SK-N-SH (cell line): Measurements from ENCODE around the gene SNX3. TPM values are rescaled to one million over a fixed set of nuclear protein-coding genes. Genes with fewer than 3 reads are reported as not detected.

Experiments used
- CTCF ChIA-PET: fragments of 300-600, 350-600 bp; formaldehyde crosslinking; extraction: SDS; loops from one replicate; lab custom pipeline; 2021; lab: Yijun Ruan, JAX
- POLR2A ChIA-PET: fragments of 350-600 bp; sonication (Branson Sonifier 250); formaldehyde crosslinking; extraction: SDS; loops from one replicate; lab custom pipeline; 2020; ENCODE audit warnings: antibody characterized with exemption, inconsistent platforms; lab: Yijun Ruan, JAX
- DNase-seq: peaks from one replicate; pipeline ENCODE4 v3.0.0; 2012
- H2AFZ ChIP-seq: fragments of 200-600 bp; sonication (generic); 2 replicates; pipeline ENCODE4 v1.8.1; 2016; ENCODE audit warnings: antibody characterized with exemption, mild to moderate bottlenecking, low read depth
- H3F3A ChIP-seq: fragments of 200-600 bp; sonication (generic); replicated peaks from 2 replicates; pipeline ENCODE3; 2016; ENCODE audit warnings: antibody characterized with exemption, mild to moderate bottlenecking; ENCODE audit not compliant: insufficient read depth
- H3K27ac ChIP-seq, 2 experiments: fragments of 200-500 bp in 1 of 2; fragments of 200-600 bp in 1 of 2; sonication (Bioruptor generic) in 1 of 2; sonication (generic), shearing (Covaris generic) in 1 of 2; 2 replicates each; pipeline versions ENCODE4 v1.5.1 to v1.6.1; 2014 to 2016; ENCODE audit warnings: low read depth in 2 of 2, inconsistent platforms in 1 of 2, low read length in 1 of 2, mild to moderate bottlenecking in 1 of 2, mixed read lengths in 1 of 2
- H3K27me3 ChIP-seq: fragments of 200-600 bp; sonication (generic), shearing (Covaris generic); 2 replicates; pipeline ENCODE4 v1.6.1; 2016; ENCODE audit warnings: mixed run types; ENCODE audit not compliant: insufficient read depth
- H3K36me3 ChIP-seq, 2 experiments: fragments of 200-500 bp in 1 of 2; fragments of 200-600 bp in 1 of 2; sonication (Bioruptor generic) in 1 of 2; sonication (generic) in 1 of 2; replicated peaks in 1 of 2; 2 replicates each; pipeline versions ENCODE3 to v1.5.1; 2014 to 2016; ENCODE audit warnings: low read length in 1 of 2, mild to moderate bottlenecking in 1 of 2; ENCODE audit not compliant: insufficient read depth in 2 of 2, control insufficient read depth in 1 of 2
- H3K4me1 ChIP-seq, 2 experiments: fragments of 200-500 bp in 1 of 2; fragments of 200-600 bp in 1 of 2; sonication (Bioruptor generic) in 1 of 2; sonication (generic), shearing (Covaris generic) in 1 of 2; 2 replicates each; pipeline versions ENCODE4 v1.5.1 to v1.6.1; 2014 to 2016; ENCODE audit warnings: low read depth in 1 of 2, low read length in 1 of 2, mixed run types in 1 of 2; ENCODE audit not compliant: insufficient read depth in 2 of 2, control insufficient read depth in 1 of 2
- H3K4me2 ChIP-seq: fragments of 200-600 bp; sonication (generic), shearing (Covaris generic); 2 replicates; pipeline ENCODE4 v1.6.1; 2017; ENCODE audit warnings: mixed run types
- H3K4me3 ChIP-seq, 2 experiments: fragments of 200-500 bp in 1 of 2; fragments of 200-600 bp in 1 of 2; sonication (Bioruptor generic) in 1 of 2; sonication (generic), shearing (Covaris generic) in 1 of 2; 2 replicates each; pipeline versions ENCODE4 v1.5.1 to v1.8.1; 2014 to 2016; ENCODE audit warnings: low read depth in 2 of 2, inconsistent platforms in 1 of 2, low read length in 1 of 2, mild to moderate bottlenecking in 1 of 2, mixed read lengths in 1 of 2, moderate library complexity in 1 of 2
- H3K79me2 ChIP-seq: fragments of 200-600 bp; sonication (generic); 2 replicates; pipeline ENCODE4 v1.8.1; 2017; ENCODE audit warnings: mild to moderate bottlenecking; ENCODE audit not compliant: insufficient read depth
- H3K9ac ChIP-seq: fragments of 200-600 bp; sonication (generic); 2 replicates; pipeline ENCODE4 v1.6.1; 2017; ENCODE audit warnings: mixed run types
- H3K9me2 ChIP-seq: fragments of 200-600 bp; sonication (generic); 2 replicates; pipeline ENCODE4 v1.6.1; 2017; ENCODE audit warnings: mixed run types
- H3K9me3 ChIP-seq: fragments of 200-600 bp; sonication (generic); 2 replicates; pipeline ENCODE4 v1.6.1; 2017; ENCODE audit warnings: mixed run types, mild to moderate bottlenecking, moderate library complexity
- H4K20me1 ChIP-seq: fragments of 200-600 bp; sonication (generic); 2 replicates; pipeline ENCODE4 v1.6.1; 2017; ENCODE audit warnings: mild to moderate bottlenecking, mixed run types; ENCODE audit not compliant: insufficient read depth
- EP300 ChIP-seq, 2 experiments: IDR thresholded peaks; 2 replicates each; pipeline versions ENCODE4 v1.4.0 to v1.6.1; 2012; ENCODE audit warnings: borderline replicate concordance in 1 of 2, low read depth in 1 of 2, low read length in 1 of 2
- EZH2phosphoT487 ChIP-seq: fragments of 200-600 bp; sonication (generic); IDR thresholded peaks from 2 replicates; pipeline ENCODE4 v1.6.1; 2017; ENCODE audit warnings: low read depth, mixed run types, mild to moderate bottlenecking, antibody characterized with exemption, moderate library complexity, borderline replicate concordance
- FOXM1 ChIP-seq: IDR thresholded peaks from 2 replicates; pipeline ENCODE4 v1.4.0; 2012; ENCODE audit warnings: low read depth, mild to moderate bottlenecking
- SIN3A ChIP-seq: IDR thresholded peaks from 2 replicates; pipeline ENCODE4 v1.6.1; 2012; ENCODE audit warnings: low read depth, mild to moderate bottlenecking, low read length, moderate library complexity, borderline replicate concordance
- SMC3 ChIP-seq: IDR thresholded peaks from 2 replicates; pipeline ENCODE4 v1.6.1; 2012; ENCODE audit warnings: low read depth, low read length, improper control_type of control experiment
- TAF1 ChIP-seq: IDR thresholded peaks from 2 replicates; pipeline ENCODE4 v1.6.1; 2012; ENCODE audit warnings: low read depth, mild to moderate bottlenecking, low read length, moderate library complexity, borderline replicate concordance
- WGBS: methylation state at CpG from one replicate; pipeline ENCODE4 v1.1.6; 2017; ENCODE audit warnings: low lambda C conversion rate; 5-methylcytosine and 5-hydroxymethylcytosine counted together
- polyA plus RNA-seq, 3 experiments: library from polyadenylated mRNA; depleted of rRNA; stranded (reverse); fragments of >200 nt; gene quantifications; 2 replicates each; pipeline ENCODE4 v1.2.3, GENCODE V29; 2012
- TF ChIP-seq, protein P1 (sequence below): IDR thresholded peaks from 2 replicates; pipeline ENCODE4 v1.4.0; 2012; ENCODE audit warnings: low read depth
- TF ChIP-seq, protein P2 (sequence below): IDR thresholded peaks from 2 replicates; pipeline ENCODE4 v1.6.1; 2012; ENCODE audit warnings: mild to moderate bottlenecking, low read depth, low read length, moderate library complexity
- TF ChIP-seq, protein P3 (sequence below): IDR thresholded peaks from 2 replicates; pipeline ENCODE4 v1.4.0; 2012; ENCODE audit warnings: low read depth, borderline replicate concordance
- TF ChIP-seq, protein P4 (sequence below): IDR thresholded peaks from 2 replicates; pipeline ENCODE4; 2012

SNX3 gene
- polyA plus RNA-seq, 1 of the 3 experiments (the other 2 are of a cell fraction) = 105 TPM

DNA sequence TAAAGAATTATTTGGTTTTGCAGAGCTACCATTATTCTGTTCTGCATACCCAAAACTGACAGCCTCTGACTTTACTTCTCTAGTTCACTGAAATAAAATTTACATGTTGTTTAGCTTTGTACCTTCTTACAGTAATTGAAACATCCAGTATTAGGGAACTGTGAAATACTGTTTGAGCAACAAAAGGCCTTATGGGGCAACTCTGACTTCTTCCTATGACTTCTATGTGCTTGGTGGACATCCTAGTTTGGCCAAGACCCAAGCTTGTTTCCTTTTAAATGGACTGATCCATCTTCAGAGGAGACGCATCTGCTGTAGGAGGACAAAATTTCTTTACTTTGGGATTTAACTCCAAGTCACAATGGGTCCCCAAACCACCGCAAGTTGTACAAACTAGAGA lies 50.3 kb downstream of the SNX3 start:
- CTCF ChIA-PET = no interaction called here

DNA sequence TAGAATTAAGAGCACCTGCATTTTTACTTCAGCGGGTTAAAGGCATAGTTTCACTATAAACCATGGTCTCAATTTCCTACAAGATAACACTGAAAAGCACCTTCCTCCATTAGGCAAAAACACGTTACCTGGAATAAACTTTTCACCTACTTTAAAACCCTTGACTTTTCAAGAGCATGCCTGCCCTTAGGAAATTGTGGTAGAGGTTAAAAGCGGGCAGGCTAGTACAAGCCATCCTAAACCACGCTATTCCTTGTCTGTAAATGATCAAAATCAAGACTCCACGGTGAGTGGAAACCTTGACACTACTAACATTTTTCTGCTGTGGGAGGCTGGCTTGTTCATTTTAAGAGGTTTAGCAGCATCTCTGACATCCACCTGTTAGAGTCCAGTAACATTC lies 51.1 kb downstream of the SNX3 start:
- no peak overlapping the region for H3K4me2 ChIP-seq
- H3K9me2 ChIP-seq = no peaks in the 10 kb centered on the region
- H2AFZ ChIP-seq = no peak overlapping the region
- H3K4me1 ChIP-seq = no peaks in the 10 kb centered on the region
- H3K9ac ChIP-seq = no peak overlapping the region
- H3K27ac ChIP-seq = no peak overlapping the region
- TF ChIP-seq, protein P1, sequence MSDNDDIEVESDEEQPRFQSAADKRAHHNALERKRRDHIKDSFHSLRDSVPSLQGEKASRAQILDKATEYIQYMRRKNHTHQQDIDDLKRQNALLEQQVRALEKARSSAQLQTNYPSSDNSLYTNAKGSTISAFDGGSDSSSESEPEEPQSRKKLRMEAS = no peak
- TF ChIP-seq FOXM1 = no peak
- TF ChIP-seq EP300 (IDR thresholded peaks at IDR 0.05; ENCODE audit: borderline replicate concordance in 1 of 2, low read depth in 1 of 2, low read length in 1 of 2) = no peak
- no peak for TF ChIP-seq TAF1
- TF ChIP-seq, protein P2, sequence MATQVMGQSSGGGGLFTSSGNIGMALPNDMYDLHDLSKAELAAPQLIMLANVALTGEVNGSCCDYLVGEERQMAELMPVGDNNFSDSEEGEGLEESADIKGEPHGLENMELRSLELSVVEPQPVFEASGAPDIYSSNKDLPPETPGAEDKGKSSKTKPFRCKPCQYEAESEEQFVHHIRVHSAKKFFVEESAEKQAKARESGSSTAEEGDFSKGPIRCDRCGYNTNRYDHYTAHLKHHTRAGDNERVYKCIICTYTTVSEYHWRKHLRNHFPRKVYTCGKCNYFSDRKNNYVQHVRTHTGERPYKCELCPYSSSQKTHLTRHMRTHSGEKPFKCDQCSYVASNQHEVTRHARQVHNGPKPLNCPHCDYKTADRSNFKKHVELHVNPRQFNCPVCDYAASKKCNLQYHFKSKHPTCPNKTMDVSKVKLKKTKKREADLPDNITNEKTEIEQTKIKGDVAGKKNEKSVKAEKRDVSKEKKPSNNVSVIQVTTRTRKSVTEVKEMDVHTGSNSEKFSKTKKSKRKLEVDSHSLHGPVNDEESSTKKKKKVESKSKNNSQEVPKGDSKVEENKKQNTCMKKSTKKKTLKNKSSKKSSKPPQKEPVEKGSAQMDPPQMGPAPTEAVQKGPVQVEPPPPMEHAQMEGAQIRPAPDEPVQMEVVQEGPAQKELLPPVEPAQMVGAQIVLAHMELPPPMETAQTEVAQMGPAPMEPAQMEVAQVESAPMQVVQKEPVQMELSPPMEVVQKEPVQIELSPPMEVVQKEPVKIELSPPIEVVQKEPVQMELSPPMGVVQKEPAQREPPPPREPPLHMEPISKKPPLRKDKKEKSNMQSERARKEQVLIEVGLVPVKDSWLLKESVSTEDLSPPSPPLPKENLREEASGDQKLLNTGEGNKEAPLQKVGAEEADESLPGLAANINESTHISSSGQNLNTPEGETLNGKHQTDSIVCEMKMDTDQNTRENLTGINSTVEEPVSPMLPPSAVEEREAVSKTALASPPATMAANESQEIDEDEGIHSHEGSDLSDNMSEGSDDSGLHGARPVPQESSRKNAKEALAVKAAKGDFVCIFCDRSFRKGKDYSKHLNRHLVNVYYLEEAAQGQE = no peak
- no peaks in the 10 kb centered on the region for H3K9me3 ChIP-seq
- ChIA-PET CTCF (no interaction called here), POLR2A (no interaction called here)
- DNase-seq = no peak
- H3K79me2 ChIP-seq = no peaks in the 10 kb centered on the region; the same call in 1 of the 2 replicates
- H3F3A ChIP-seq = no peaks in the 10 kb centered on the region
- no peak overlapping the region for H3K4me3 ChIP-seq
- peaks cover 20 to 23% of the 10 kb centered on the region in 2 experiments for H3K36me3 ChIP-seq
- no peaks in the 10 kb centered on the region for H3K27me3 ChIP-seq
- WGBS = 96% methylated on average over 5 of the region's 5 CpGs
- H4K20me1 ChIP-seq = no peaks in the 10 kb centered on the region

More for the DNA sequence above, 50.3 kb downstream of the SNX3 start:
- H3K27me3 ChIP-seq = no peaks in the 10 kb centered on the region
- TF ChIP-seq, protein P3, sequence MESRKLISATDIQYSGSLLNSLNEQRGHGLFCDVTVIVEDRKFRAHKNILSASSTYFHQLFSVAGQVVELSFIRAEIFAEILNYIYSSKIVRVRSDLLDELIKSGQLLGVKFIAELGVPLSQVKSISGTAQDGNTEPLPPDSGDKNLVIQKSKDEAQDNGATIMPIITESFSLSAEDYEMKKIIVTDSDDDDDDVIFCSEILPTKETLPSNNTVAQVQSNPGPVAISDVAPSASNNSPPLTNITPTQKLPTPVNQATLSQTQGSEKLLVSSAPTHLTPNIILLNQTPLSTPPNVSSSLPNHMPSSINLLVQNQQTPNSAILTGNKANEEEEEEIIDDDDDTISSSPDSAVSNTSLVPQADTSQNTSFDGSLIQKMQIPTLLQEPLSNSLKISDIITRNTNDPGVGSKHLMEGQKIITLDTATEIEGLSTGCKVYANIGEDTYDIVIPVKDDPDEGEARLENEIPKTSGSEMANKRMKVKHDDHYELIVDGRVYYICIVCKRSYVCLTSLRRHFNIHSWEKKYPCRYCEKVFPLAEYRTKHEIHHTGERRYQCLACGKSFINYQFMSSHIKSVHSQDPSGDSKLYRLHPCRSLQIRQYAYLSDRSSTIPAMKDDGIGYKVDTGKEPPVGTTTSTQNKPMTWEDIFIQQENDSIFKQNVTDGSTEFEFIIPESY = no peak
- TF ChIP-seq, protein P4, sequence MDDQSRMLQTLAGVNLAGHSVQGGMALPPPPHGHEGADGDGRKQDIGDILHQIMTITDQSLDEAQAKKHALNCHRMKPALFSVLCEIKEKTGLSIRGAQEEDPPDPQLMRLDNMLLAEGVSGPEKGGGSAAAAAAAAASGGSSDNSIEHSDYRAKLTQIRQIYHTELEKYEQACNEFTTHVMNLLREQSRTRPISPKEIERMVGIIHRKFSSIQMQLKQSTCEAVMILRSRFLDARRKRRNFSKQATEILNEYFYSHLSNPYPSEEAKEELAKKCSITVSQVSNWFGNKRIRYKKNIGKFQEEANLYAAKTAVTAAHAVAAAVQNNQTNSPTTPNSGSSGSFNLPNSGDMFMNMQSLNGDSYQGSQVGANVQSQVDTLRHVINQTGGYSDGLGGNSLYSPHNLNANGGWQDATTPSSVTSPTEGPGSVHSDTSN = no peak
- TF ChIP-seq SIN3A (no peak), SMC3 (no peak), EZH2phosphoT487 (no peak)
- TF ChIP-seq, protein P1 = no peak
- TF ChIP-seq, all 33 proteins: peak for 0
- Histone ChIP-seq H3K79me2 (no peaks in the 10 kb centered on the region; the same call in 1 of the 2 replicates), H2AFZ (no peak overlapping the region), H4K20me1 (no peaks in the 10 kb centered on the region), H3F3A (no peaks in the 10 kb centered on the region), H3K9me3 (no peaks in the 10 kb centered on the region), H3K4me2 (no peak overlapping the region), H3K4me1 (no peaks in the 10 kb centered on the region), H3K9ac (no peak overlapping the region), H3K9me2 (no peaks in the 10 kb centered on the region), H3K36me3 (peaks cover 20 to 27% of the 10 kb centered on the region in 2 experiments), H3K4me3 (no peak overlapping the region), H3K27ac (no peak overlapping the region)
- no peak for DNase-seq
- POLR2A ChIA-PET = no interaction called here
- WGBS = 100% methylated on average over 1 of the region's 2 CpGs
